Right hindlimb (tissue), 1 donor: ENCODE data around the gene HINFP.

Source experiments
- DNase-seq: peaks from one replicate; pipeline ENCODE4 v3.0.0-alpha.2; 2018

HINFP gene

GRCh38 chr11:119121008-119121810, at the start of gene HINFP:
TSS of gene HINFP (plus strand) at chr11:119121580. CDS start at chr11:119126945, 5,365 bp downstream.
- DNase-seq = peak; percentile 100

GRCh38 chr11:119077839-119078238, 43.5 kb upstream of the HINFP start:
- DNase-seq = no peak

DNA sequence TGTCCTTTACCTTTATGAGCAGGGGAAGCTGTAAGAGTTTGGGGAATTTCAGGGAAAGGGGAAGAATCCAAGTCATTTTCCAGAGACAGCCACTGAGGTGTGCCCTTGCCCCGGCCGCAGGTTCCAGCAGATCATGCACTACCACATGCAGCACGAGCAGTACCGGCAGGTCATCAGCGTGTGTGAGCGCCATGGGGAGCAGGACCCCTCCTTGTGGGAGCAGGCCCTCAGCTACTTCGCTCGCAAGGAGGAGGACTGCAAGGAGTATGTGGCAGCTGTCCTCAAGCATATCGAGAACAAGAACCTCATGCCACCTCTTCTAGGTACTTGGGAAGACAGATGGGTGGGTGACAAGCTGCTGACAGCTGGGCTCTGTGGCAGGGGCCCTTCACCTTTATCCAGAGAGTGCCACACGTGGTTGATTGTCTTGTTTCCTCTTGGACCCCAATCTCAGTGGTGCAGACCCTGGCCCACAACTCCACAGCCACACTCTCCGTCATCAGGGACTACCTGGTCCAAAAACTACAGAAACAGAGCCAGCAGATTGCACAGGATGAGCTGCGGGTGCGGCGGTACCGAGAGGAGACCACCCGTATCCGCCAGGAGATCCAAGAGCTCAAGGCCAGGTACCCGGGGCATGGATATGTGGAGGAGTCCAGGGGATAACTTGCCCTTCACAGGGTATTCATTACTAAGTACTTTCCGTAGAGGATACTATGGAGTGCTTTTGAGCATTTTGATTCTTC, 42.5 kb upstream of the HINFP start:
- DNase-seq = no peak

DNA sequence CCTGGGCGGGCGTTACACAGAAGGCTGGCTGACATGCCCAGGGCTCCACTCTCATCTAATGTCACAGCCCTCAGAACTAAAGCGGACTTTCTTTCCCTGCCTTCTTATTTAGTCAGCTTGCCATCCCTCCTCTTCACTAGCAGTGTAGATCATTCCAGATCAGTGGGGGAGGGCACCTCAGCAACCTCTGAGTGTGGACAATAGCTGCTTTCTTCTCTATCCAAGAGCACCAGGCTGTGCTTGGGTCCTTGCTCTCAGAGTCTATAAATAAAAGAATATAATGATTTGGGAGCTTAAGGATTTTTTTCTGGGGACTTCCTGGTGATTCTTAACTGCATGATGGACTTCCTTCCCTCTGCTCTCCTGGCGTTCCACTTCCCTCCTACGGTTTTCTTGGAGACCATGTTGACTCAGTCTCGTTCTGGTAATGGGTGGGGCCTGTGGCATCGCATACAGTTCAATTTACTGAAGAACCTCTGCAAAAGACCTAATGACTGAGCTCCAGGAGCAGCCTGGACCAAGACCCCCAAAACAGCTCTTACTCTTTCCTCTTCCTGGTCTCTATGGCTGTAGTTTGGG, 39.6 kb upstream of the HINFP start:
- no peak for DNase-seq

- DNase-seq = peak; percentile 97
Observed at GRCh38 chr11:119084663-119085436, 36.5 kb upstream of the HINFP start, which contains the start of gene HMBS. TSS of gene HMBS (plus strand) at chr11:119084881. CDS start at chr11:119085034, 153 bp downstream.

GRCh38 chr11:119085437-119085847, 35.9 kb upstream of the HINFP start:
- no peak for DNase-seq

DNA sequence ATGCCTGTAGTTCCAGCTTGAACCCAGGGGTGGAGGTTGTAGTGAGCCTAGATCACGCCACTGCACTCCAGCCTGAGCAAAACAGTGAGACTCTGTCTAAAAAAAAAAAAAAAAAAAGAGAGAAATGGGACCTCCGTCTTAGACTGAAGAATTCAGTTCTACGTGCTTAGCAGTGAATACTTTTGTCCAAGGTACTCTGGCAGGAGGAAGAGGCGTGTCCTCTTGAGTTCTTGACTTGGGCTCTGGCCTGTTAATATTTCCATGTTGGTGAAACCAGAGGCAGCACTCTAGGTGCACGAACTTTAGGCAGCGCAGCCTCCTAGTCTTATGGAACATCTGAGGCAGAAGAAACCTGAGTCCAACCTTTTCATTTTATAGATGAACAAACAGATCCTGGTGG, 34.3 kb upstream of the HINFP start:
- no peak for DNase-seq

- DNase-seq = no peak
Observed at GRCh38 chr11:119087747-119088241, 33.6 kb upstream of the HINFP start.

GRCh38 chr11:119088406-119088805, 33.0 kb upstream of the HINFP start:
- no peak for DNase-seq

GRCh38 chr11:119089319-119089718, 32.1 kb upstream of the HINFP start:
- DNase-seq = no peak

DNA sequence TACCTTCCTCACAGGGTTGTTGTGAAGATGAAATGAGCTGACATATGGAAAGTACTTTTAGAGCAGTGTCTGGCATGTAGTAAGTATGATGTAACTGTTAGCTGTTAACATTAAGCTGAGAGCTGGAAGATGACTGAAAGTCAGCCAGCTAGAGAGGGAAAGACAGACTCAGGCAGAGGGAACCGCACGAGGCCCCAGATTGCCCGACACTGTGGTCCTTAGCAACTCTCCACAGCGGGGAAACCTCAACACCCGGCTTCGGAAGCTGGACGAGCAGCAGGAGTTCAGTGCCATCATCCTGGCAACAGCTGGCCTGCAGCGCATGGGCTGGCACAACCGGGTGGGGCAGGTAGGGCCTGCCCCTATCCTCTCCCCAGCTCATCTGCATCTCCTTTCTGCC, 30.2 kb upstream of the HINFP start:
- no peak for DNase-seq

- no peak for DNase-seq
Observed at GRCh38 chr11:119091966-119092879, 29.2 kb upstream of the HINFP start.

DNA sequence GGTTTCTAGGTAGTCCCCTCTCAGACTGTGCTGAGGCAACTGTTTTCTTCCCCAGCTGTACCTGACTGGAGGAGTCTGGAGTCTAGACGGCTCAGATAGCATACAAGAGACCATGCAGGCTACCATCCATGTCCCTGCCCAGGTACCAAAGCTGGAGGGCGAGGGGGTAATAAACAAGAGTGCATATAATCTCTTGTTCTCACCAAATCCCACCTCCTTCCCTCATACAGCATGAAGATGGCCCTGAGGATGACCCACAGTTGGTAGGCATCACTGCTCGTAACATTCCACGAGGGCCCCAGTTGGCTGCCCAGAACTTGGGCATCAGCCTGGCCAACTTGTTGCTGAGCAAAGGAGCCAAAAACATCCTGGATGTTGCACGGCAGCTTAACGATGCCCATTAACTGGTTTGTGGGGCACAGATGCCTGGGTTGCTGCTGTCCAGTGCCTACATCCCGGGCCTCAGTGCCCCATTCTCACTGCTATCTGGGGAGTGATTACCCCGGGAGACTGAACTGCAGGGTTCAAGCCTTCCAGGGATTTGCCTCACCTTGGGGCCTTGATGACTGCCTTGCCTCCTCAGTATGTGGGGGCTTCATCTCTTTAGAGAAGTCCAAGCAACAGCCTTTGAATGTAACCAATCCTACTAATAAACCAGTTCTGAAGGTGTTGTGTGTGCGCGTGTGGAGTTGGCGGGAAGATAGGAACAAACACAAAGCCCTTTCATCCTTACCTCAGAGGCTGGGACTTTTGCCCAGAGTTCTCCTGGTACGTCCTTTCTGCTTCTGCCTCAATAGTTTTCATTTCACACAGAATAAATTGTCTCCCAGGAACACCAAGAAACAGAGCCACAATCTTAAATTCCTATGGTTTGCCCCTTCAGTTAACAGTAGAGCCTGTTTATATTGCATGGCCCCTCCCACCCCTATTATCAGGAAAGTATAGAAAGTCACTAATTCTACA, 28.2 kb upstream of the HINFP start:
- DNase-seq = no peak

- peak; percentile 53 for DNase-seq
Observed at GRCh38 chr11:119093942-119094815, 27.2 kb upstream of the HINFP start.

DNA sequence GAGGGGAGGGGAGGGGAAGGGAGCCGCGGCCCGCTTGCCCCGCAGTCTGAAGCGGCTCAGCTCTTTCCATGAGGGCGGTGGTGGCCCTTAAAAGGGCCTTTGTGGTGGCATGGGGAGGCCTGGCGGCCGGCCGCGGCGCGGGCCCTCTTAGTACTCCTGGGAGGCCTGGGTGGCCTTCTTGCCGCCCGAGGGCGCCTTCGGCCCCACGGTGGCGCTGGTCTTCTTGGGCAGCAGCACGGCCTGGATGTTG, 26.6 kb upstream of the HINFP start:
- DNase-seq = no peak

DNA sequence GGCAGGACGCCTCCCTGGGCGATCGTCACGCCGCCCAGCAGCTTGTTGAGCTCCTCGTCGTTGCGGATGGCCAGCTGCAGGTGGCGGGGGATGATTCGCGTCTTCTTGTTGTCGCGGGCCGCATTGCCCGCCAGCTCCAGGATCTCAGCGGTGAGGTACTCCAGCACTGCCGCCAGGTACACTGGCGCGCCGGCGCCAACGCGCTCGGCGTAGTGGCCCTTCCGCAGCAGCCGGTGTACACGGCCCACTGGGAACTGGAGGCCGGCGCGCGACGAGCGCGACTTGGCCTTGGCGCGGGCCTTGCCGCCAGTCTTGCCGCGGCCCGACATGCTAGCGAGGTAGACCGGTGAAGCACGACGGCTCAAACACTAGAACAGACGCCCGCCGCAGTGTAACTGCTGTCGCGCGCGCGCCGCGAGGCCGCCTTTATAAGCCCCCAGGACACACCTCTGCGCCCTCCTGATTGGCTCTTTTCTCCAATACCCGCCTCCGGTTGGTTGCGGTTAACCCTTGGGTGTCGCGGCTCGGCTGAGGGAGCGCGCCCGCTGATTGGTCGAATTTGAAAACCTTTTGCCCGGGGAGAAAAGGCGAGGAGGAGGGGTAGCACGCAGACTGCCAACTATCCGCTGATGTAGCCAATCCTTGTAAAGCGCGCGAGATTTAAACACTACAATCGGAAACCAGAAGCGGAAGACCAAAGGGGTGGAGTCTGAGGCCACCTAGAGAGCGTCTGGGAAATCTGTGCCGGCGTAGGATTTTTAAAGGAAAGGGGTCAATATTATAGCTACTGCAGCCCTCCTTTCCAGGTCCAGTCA, 26.1 kb upstream of the HINFP start:
- peak; percentile 100 for DNase-seq

DNA sequence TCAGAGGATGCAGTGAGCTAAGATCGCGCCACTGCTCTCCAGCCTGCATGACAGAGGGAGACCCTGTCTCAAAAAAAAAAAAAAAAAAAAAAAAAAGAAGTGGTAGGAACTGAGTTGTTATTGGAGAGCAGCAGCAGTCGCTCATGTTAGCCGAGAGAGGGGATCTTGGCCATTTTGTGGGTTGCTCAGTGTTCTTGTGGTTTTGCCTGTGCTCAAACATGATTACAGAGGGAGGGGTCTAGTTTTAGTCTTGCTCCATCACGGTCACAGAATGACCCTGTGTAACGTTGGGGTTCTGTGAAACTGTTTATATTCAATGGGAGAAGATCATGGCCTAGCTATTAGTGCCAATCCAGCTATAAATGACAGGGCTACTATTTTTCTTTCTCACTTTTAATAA, 21.7 kb upstream of the HINFP start:
- DNase-seq = no peak

DNA sequence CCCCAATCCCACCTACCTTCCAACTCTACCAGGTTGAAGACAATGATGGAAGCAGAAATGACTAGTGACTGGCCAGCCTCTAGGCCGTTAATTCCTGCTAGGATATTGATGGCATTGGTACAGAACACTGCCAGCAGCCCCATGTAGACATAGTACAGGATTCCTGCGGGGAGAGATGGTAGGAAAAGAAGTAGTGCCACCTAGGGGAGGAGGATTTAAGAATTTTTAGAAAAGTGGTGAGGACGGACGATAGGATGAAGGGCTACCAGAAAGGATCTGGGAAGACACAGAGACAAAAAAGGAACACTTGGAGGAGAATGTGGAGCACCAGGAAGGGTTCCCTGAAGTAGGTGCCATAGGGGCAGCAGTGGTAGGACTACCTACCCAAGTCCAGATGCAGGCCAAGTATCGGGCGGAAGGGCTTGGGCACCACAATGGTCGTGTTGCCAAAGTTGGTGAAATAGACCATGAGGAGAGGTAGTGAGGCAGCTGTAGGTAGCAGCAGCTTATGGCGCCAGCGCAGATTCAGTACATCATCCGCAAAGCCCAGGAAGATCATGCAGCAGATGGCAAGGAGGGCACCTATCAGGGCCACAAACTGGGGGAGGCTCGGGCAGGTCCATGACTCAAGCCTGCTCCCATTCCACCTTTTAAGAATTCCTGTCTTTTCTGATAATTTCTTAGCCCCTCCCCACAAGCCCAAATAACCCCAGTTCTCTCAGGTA, 21.0 kb upstream of the HINFP start:
- DNase-seq = no peak
